NCI-H226 (cell line): Measurements from ENCODE around the gene SLC25A45.
"Not testable (repeated sequence)": the region's sequence is repeated elsewhere in the genome, so short reads cannot be mapped to it uniquely, and the experiment has no call there.

ENCODE experiments used
- DNase-seq: peaks from one replicate; pipeline ENCODE4 v3.0.0-alpha.2; 2015

Gene SLC25A45

DNA sequence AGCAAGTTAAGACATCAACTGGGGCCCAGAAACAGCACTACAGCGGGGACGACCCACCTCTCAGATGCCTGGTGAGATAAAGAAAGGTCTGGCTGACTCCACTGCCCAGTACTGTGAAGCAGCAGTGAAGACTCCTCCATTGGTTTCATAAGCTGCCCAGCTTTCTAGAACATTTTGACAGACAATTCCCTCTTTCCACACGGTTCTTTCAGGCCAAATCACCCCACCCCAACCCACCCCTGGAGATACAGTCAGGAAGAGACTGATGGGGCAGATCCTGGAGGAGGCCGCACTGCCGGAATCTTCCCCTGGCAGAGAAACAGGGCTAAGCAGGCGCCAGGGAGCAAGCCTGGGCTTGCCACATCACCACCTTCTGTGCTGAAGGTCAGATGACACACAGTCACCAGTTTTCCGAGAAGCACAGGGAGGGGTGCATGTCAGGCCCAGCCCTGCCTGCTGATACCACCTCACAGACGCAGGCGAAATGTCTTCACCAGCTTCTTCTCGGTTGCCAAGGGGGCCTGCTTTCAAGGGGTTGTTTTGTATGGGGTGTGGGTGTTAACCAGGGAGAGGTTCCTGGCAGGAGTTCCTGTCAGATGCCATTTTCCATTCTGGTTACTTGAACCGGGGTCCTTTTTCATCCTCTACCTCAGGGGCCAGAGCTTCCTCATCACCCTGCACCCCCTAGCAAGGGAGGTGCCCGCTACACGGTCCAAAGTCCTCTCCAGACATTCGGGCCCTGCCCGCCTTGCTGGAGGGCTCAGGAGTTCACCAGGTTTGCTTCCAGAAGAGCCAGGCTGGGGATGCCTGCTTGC lies 38.7 kb upstream of the SLC25A45 start:
- peak; percentile 99 for DNase-seq

- DNase-seq = no peak
Measured at GRCh38 chr11:65420506-65420905, 38.1 kb upstream of the SLC25A45 start.

- DNase-seq = peak; percentile 85
Measured at GRCh38 chr11:65419772-65420481, 37.5 kb upstream of the SLC25A45 start.

GRCh38 chr11:65419460-65419771 lies 37.0 kb upstream of the SLC25A45 start:
- no peak for DNase-seq

- DNase-seq = peak; percentile 97
Measured at GRCh38 chr11:65418681-65419459, 36.4 kb upstream of the SLC25A45 start.

DNA sequence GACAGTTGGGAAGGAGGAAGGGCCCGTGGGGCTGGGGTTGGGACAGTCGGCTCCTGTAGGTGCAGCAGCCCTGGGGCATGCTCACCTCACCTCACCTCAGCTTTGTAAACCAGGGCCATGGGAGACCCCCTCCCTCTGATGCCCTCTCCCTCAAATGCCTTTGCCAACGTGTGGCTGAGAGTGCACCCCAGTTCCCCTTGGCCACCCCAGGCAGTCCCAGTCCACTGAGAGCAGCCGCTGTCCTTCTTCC lies 35.9 kb upstream of the SLC25A45 start:
- DNase-seq = no peak

DNA sequence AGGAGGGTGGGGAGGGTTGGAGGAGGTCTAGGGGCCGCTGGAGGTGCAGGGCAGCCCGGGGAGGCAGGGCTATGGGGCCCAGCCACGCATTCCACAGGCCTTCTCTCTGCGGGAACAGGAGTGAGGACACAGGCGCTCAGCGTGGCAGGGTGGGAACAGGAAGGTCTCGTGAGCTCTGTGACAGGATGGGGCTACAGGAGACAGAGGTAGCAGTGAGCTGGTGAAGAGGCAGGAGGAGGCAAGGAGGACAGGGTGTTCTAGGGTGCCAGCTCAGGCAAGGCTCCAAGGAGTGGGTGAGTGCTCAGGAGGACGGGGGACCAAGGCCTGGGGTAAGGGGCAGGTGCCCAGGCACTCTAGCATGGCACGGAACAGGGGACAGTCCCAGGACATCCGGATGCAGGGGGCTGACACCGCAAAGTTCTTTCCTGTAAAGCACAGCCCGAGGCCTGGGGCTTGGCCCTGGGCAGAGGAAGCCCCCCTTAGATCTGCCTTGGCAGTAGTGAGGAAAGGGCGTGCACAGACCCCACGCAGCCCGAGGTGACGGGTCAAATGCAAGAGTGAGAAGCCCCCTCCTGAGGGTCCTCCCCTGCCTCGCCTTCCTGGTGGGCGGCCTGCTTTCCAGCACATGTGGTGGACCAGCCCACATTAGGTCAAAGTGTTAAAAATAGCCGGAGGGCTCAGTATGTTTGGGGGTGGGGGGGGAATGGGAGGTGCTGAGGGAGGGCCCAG lies 35.4 kb upstream of the SLC25A45 start:
- no peak for DNase-seq

DNA sequence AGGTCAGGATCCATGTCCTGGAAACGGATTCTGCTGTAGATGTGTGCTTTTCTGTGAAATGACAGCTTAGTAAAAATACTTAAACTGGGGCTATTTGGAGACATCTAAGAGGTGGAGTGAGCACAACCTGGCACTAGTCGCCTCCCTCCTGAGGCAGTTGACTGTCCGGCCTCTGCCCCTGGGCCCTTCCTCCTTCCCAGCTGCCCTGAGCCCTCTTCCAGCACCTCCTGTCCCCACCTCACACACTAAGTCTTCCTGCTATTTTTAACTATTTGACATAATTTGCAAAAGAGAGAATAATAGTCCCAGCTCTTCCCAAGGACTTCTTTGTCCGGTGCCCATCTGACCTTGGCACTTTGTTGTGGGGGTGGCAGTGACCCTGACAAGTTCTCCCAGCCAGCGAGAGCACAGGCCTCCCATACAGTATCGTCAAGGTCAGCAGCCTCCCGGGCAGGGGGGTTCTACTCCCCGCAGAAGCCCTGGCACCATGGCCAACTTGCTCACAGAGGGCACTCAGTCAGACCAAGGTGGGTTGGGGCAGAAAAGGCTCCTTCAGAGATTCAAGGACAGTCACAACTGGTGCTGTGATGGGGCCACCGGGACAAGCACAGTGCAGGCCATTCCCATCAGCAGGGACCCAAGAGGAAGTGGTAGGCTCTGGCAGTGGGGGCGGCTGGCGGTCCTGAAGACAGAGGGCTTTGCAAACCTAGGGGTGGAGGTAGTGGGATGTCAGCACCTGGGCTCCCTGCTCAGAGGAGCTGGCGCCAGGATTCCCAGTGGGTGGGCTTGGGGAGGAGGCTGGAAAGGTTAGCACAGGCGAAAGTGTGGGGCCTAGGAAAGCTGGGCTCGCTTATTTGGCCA lies 34.6 kb upstream of the SLC25A45 start:
- no peak for DNase-seq

- peak; percentile 51 for DNase-seq
Measured at GRCh38 chr11:65416341-65416824, 33.9 kb upstream of the SLC25A45 start.

GRCh38 chr11:65415499-65416340 lies 33.3 kb upstream of the SLC25A45 start:
- no peak for DNase-seq

DNA sequence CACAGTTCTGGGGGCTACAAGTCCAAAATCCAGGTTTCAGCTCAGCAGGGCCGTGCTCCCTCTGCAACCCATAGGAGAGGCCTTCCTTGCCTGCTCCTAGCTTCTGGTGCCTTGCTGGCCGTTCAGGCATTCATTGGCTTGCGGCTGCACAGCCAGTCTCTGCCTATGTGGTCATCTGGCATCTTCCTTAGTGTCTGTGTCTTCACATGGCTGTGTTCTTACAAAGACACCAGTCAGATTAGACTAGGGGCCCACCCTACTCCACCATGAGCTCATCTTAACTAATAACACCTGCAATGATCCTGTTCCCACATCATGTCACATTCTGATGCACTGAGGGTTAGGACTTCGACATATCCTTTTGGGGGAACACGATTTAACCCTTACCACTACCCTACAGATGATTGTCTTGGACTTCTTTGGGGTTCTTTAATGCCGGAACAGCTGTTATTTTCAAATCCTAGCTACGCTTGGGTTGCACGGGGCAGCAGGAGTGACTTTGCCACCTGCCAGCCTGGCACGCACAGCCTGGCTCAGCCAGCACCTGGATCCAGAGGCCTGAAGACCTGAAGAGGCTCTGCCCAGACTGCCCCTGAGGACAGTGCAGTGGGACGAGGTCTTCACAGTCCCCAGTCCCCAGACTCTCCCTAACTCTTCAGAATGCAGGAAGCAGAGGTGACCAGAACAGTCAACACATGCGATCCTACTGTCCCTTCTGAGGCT lies 32.5 kb upstream of the SLC25A45 start:
- DNase-seq = no peak

DNA sequence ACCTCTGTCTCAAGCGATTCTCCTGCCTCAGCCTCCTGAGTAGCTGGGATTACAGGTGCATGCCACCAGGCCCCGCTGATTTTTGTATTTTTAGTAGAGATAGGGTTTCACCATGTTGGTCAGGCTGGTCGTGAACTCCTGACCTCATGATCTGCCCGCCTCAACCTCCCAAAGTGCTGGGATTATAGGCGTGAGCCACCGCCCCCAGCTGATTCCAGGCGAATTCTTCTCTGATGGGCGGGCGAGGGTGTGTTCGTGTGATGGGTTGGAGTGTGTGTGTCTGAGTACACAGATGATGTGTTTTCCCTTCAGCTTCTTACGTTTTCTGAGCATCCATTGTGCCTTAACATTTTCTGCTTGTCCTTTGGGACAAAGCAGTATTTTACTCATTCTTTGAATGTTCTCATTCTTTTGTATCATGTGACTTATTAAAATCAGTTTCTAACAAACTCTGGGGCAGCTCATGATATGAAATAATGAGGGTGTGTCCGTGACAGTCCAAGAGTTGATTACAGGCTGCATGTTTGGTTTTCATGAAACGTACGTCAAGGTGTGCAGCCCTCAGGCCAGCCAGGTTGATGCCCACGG lies 30.7 kb upstream of the SLC25A45 start:
- DNase-seq = not testable (repeated sequence)

GRCh38 chr11:65412271-65413076 lies 30.0 kb upstream of the SLC25A45 start:
- no peak for DNase-seq

DNA sequence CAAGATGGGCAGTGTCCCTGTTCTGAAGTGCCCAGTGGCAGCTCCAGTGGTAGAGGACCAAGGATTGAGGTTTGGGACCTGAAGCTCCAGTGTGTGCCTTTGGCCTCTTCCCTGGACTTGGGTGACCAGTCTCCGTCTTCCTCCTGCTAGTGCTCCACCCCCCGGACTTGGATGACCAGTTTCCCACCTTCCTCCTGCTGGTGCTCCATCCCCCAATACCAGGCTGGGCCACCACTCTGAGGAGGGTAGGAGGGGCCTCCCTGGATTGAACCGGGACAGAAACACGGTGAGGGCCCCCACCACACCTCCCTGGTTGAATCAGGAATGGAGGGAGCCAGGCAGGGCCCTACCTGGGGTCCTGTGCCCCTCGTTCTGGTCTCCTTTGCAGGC lies 29.2 kb upstream of the SLC25A45 start:
- DNase-seq = no peak

DNA sequence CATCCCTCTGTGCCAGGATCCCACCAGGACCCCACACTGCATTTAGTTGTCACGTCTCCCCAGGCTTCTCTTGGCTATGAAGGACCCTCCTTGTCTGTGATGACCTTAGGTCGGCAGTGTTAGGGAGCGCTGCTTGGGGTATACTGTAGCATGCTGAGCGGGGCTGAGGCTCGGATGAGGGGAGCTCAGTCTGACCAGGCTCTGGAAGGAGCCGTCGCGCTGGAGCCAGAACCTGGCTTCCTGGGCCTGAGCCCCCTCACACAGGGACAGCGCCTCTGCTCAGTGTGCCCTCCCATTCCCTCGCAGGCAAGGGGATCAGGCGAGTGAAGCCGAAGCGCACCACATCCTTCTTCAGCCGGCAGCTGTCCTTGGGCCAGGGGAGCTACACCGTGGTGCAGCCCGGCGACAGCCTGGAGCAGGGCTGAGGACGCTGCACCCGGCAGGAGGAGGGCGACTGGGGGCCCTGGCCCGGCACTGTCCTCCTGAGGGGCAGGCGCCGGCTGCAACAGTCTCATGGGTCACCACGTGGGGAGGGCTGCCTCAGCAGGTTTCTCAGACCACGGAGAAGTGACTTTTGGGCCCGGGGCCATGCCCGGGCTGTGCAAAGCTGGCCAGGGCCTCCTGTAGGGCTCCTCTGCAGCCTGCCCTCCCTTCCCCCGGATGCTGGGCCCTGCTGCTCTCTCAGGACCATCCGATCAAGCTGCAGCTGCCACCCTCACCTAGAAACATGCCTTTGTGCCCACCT lies 28.7 kb upstream of the SLC25A45 start:
- DNase-seq = no peak

- no peak for DNase-seq
Measured at GRCh38 chr11:65404638-65405339, 22.3 kb upstream of the SLC25A45 start.

DNA sequence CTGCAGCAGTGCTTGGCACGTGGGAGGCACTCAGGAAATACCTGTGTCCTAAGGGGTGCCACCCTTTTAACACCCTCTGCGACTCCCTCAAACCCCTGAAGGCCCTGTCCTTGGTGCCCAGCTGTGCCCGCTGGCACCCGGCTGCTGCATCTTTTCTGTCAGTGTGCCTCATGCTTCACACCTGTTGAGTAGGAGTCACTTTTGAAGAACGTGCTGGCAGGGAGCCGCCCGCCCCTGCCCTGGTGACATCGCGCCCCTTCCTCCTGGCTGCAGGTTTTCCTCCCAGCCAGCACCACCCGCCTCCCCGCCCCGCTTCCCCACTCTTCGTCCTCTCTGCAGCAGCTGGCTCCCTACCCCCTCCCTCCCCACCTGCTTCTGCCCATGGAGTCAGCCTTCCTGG lies 21.8 kb upstream of the SLC25A45 start:
- no peak for DNase-seq

GRCh38 chr11:65403607-65404121 lies 21.2 kb upstream of the SLC25A45 start:
- DNase-seq = no peak
